Stomach (tissue), 4 donors: ENCODE data around the gene C4orf50.

Source experiments
- CTCF ChIP-seq, 7 experiments: fragments of 450-650 bp in 4 of 7; fragments of 200-600 bp in 3 of 7; sonication (generic) in 3 of 7; IDR thresholded peaks; one replicate each; pipeline ENCODE4 v1.5.1; 2016 to 2019; ENCODE audit warnings: antibody characterized with exemption in 7 of 7, control low read depth in 2 of 7, mild to moderate bottlenecking in 1 of 7
- EP300 ChIP-seq: sonication (generic); formaldehyde crosslinking; IDR thresholded peaks from one replicate; pipeline ENCODE4 v1.6.1; 2017; ENCODE audit warnings: antibody characterized with exemption
- POLR2A ChIP-seq, 4 donors: fragments of 450-650 bp; IDR thresholded peaks; one replicate each; pipeline ENCODE4 v1.6.1; 2016; ENCODE audit warnings: antibody characterized with exemption in 4 of 4, control low read depth in 2 of 4, mild to moderate bottlenecking in 1 of 4, moderate library complexity in 1 of 4
- POLR2AphosphoS5 ChIP-seq, 3 donors: sonication (generic); formaldehyde crosslinking; IDR thresholded peaks; one replicate each; pipeline ENCODE4 v1.6.1; 2016; ENCODE audit warnings: antibody characterized with exemption in 3 of 3

GRCh38 chr4:5922556-5922955, 95.7 kb downstream of the C4orf50 start:
- TF ChIP-seq CTCF (IDR thresholded peaks at IDR 0.05) (no peak), POLR2AphosphoS5 (IDR thresholded peaks at IDR 0.05) (no peak), POLR2A (IDR thresholded peaks at IDR 0.05) (no peak), EP300 (no peak)
